Measurements from ENCODE around the gene ZIC1.
A peak's percentile ranks its signal among the peaks of the same experiment; 100 is the strongest.

Gene ZIC1

DNA sequence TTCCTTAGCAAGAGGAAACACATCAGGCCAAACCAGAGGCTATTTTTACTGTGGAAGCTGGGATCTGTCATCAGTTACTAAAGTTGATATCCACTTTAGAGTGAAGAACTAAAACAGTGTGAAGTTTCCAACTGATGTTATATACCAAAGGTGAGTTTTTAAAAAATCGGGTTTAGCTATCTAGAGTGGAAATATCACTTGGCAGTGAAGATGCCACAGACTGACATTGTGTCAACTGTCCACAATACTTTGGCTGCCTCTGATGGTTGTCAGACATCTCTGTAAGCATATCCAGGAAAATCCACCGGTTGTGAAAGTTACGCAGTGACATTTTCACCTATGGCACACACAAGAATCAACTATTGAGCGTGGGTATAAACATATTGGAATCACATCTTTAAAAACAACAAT is 9.2 kb downstream of the ZIC1 start:
- no peak overlapping the region for H4K91ac ChIP-seq (ENCODE audit: low read depth, low read length)
- no peak overlapping the region for H3K23ac ChIP-seq (ENCODE audit: low read length)
- no peak overlapping the region for H3K9ac ChIP-seq (ENCODE audit: low read length)
- peaks cover 12 to 13% of the 10 kb centered on the region in 2 experiments for H3K4me1 ChIP-seq (ENCODE audit: control insufficient read depth in 1 of 2, insufficient read depth in 2 of 2, low read length in 2 of 2)
- no peak overlapping the region for H2AK5ac ChIP-seq (ENCODE audit: low read length)
- H3K27me3 ChIP-seq (ENCODE audit: insufficient read depth, low read length), result peaks cover 68% of the 10 kb centered on the region
- no peak overlapping the region for H2BK12ac ChIP-seq (ENCODE audit: low read length)
- no peak overlapping the region for H3K4me2 ChIP-seq (ENCODE audit: low read length)
- no peaks in the 10 kb centered on the region for H3K79me1 ChIP-seq (ENCODE audit: low read length)
- H2BK5ac ChIP-seq (ENCODE audit: low read depth, low read length, poor library complexity), result no peak overlapping the region
- no peak overlapping the region for H2BK120ac ChIP-seq (ENCODE audit: insufficient read depth, low read length, poor library complexity)
- no peak overlapping the region for H3K4ac ChIP-seq (ENCODE audit: low read depth, low read length)
- peaks cover 7% of the 10 kb centered on the region for H3K9me3 ChIP-seq (ENCODE audit: insufficient read depth, low read depth, low read length)
- no peak overlapping the region for H4K12ac ChIP-seq (ENCODE audit: low read depth, low read length)
- H3K4me3 ChIP-seq (ENCODE audit: low read depth, low read length), result no peak overlapping the region
- DNase-seq, result no peak
- no peaks in the 10 kb centered on the region for H3K79me2 ChIP-seq (ENCODE audit: control insufficient read depth, insufficient read depth, low read length, poor library complexity)
- no peaks in the 10 kb centered on the region for H3K36me3 ChIP-seq (ENCODE audit: control insufficient read depth in 1 of 2, insufficient read depth in 2 of 2, low read length in 2 of 2)
- no peak overlapping the region for H2AFZ ChIP-seq (ENCODE audit: insufficient read depth, low read length, poor library complexity)
- no peak overlapping the region for H3K27ac ChIP-seq (ENCODE audit: low read depth, low read length)
- WGBS (ENCODE audit: extremely low coverage, insufficient coverage, insufficient read length), result no CpG with 5 or more reads among the region's 4 CpGs
- no peak overlapping the region for H4K8ac ChIP-seq (ENCODE audit: low read depth, low read length)
- H3K18ac ChIP-seq (ENCODE audit: low read length), result no peak overlapping the region
- no peak overlapping the region for H3K14ac ChIP-seq (ENCODE audit: low read length)

DNA sequence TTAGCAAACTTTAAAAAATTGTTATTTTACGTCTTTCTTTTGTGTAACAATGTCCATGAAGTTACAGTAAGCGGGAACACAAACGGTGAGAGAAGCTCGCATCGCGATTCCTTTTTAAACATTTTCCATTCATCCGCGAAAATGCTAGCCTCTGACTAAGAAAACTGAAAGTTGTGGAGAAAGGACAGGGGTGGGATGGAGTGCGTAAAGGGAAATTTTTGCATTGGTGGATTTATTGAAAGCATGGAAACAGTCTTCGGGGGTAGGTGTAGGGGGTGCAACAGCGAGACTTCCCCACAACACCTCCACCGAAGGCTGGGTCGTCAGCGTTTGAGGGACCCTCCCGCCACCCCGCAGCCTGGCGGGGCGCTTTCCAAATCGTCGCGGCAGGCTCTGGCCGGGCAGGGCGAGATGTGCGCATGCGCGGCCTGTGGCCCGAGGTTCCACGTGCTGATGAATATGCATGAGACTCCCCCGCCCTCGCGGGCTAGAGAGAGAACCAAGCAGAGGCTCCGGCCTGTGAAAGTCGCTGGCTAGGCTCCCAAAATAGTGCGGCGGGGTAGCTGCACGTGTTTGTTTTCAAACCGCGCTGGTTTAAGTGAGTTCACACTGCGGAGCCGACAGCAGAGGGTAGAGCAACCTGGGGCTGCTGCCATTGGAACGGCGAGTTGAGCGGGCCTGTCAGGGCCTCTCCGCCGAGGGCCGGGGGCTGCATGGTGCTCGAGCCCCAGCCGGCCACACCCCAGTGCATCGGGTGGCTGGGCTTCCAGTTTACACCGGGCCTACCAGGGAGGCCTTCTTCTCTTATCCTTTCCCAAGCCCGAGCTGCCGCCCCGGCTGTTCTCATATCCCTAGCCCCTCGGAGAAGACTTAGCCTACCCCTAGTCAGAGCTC is 9.9 kb downstream of the ZIC1 start:
- Histone ChIP-seq H3K36me3 (ENCODE audit: control insufficient read depth in 1 of 2, insufficient read depth in 2 of 2, low read length in 2 of 2) (no peaks in the 10 kb centered on the region), H3K79me2 (ENCODE audit: control insufficient read depth, insufficient read depth, low read length, poor library complexity) (no peaks in the 10 kb centered on the region), H3K18ac (ENCODE audit: low read length) (no peak overlapping the region), H2BK5ac (ENCODE audit: low read depth, low read length, poor library complexity) (no peak overlapping the region), H3K4me2 (ENCODE audit: low read length) (peak overlapping the region; percentile 86), H3K27me3 (ENCODE audit: insufficient read depth, low read length) (peaks cover 71% of the 10 kb centered on the region), H3K4me1 (ENCODE audit: control insufficient read depth in 1 of 2, insufficient read depth in 2 of 2, low read length in 2 of 2) (peaks cover 12 to 13% of the 10 kb centered on the region in 2 experiments), H4K8ac (ENCODE audit: low read depth, low read length) (no peak overlapping the region), H3K9ac (ENCODE audit: low read length) (no peak overlapping the region), H2BK12ac (ENCODE audit: low read length) (no peak overlapping the region), H3K23ac (ENCODE audit: low read length) (no peak overlapping the region), H3K9me3 (ENCODE audit: insufficient read depth, low read depth, low read length) (peaks cover 6% of the 10 kb centered on the region), H2AK5ac (ENCODE audit: low read length) (no peak overlapping the region), H3K4ac (ENCODE audit: low read depth, low read length) (no peak overlapping the region), H3K79me1 (ENCODE audit: low read length) (no peaks in the 10 kb centered on the region), H2AFZ (ENCODE audit: insufficient read depth, low read length, poor library complexity) (no peak overlapping the region), H3K14ac (ENCODE audit: low read length) (no peak overlapping the region), H4K12ac (ENCODE audit: low read depth, low read length) (no peak overlapping the region), H4K91ac (ENCODE audit: low read depth, low read length) (no peak overlapping the region), H2BK120ac (ENCODE audit: insufficient read depth, low read length, poor library complexity) (no peak overlapping the region), H3K4me3 (ENCODE audit: low read depth, low read length) (peak overlapping the region; percentile 55), H3K27ac (ENCODE audit: low read depth, low read length) (no peak overlapping the region)
- no CpG with 5 or more reads among the region's 54 CpGs for WGBS (ENCODE audit: extremely low coverage, insufficient coverage, insufficient read length)
- peak in 1 of 2 donors; percentile 5 for DNase-seq

DNA sequence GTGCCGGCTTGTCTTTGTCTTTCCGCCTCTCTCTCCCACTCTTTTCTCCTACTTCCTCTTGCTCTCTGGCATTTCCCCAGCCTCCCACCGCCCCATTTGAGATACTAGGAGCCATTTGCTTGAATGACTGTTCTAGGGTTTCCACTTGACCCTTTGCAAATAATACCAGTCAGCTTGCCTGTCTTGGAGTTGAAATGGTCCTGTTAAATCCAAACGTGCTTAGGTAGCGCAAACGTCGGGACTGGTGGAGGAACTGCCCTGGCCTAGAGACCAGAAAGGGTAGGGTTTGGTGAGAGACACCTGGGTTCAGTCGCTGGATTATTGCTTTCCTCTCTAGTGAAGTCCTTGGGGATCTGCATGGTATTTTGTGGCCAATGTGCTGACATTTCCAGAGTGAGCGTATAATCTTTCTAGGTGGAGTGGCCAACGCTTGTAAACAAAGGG is 10.6 kb downstream of the ZIC1 start:
- H3K4me3 ChIP-seq (ENCODE audit: low read depth, low read length), result no peak overlapping the region
- no peak overlapping the region for H3K4me2 ChIP-seq (ENCODE audit: low read length)
- whole genome bisulfite sequencing (ENCODE audit: extremely low coverage, insufficient coverage, insufficient read length), result no CpG with 5 or more reads among the region's 10 CpGs
- H4K12ac ChIP-seq (ENCODE audit: low read depth, low read length), result no peak overlapping the region
- H3K9ac ChIP-seq (ENCODE audit: low read length), result no peak overlapping the region
- no peak overlapping the region for H4K91ac ChIP-seq (ENCODE audit: low read depth, low read length)
- H3K27me3 ChIP-seq (ENCODE audit: insufficient read depth, low read length), result peaks cover 74% of the 10 kb centered on the region
- H3K79me1 ChIP-seq (ENCODE audit: low read length), result no peaks in the 10 kb centered on the region
- H4K8ac ChIP-seq (ENCODE audit: low read depth, low read length), result no peak overlapping the region
- no peak overlapping the region for H3K27ac ChIP-seq (ENCODE audit: low read depth, low read length)
- no peak overlapping the region for H3K14ac ChIP-seq (ENCODE audit: low read length)
- H2BK5ac ChIP-seq (ENCODE audit: low read depth, low read length, poor library complexity), result no peak overlapping the region
- H3K79me2 ChIP-seq (ENCODE audit: control insufficient read depth, insufficient read depth, low read length, poor library complexity), result no peaks in the 10 kb centered on the region
- H3K36me3 ChIP-seq (ENCODE audit: control insufficient read depth in 1 of 2, insufficient read depth in 2 of 2, low read length in 2 of 2), result no peaks in the 10 kb centered on the region
- H2AK5ac ChIP-seq (ENCODE audit: low read length), result no peak overlapping the region
- H2BK120ac ChIP-seq (ENCODE audit: insufficient read depth, low read length, poor library complexity), result no peak overlapping the region
- H2BK12ac ChIP-seq (ENCODE audit: low read length), result no peak overlapping the region
- H3K4ac ChIP-seq (ENCODE audit: low read depth, low read length), result no peak overlapping the region
- peaks cover 6% of the 10 kb centered on the region for H3K9me3 ChIP-seq (ENCODE audit: insufficient read depth, low read depth, low read length)
- no peak for DNase-seq
- H3K4me1 ChIP-seq (ENCODE audit: control insufficient read depth in 1 of 2, insufficient read depth in 2 of 2, low read length in 2 of 2), result peaks cover 12 to 13% of the 10 kb centered on the region in 2 experiments
- no peak overlapping the region for H3K18ac ChIP-seq (ENCODE audit: low read length)
- H3K23ac ChIP-seq (ENCODE audit: low read length), result no peak overlapping the region
- H2AFZ ChIP-seq (ENCODE audit: insufficient read depth, low read length, poor library complexity), result no peak overlapping the region

DNA sequence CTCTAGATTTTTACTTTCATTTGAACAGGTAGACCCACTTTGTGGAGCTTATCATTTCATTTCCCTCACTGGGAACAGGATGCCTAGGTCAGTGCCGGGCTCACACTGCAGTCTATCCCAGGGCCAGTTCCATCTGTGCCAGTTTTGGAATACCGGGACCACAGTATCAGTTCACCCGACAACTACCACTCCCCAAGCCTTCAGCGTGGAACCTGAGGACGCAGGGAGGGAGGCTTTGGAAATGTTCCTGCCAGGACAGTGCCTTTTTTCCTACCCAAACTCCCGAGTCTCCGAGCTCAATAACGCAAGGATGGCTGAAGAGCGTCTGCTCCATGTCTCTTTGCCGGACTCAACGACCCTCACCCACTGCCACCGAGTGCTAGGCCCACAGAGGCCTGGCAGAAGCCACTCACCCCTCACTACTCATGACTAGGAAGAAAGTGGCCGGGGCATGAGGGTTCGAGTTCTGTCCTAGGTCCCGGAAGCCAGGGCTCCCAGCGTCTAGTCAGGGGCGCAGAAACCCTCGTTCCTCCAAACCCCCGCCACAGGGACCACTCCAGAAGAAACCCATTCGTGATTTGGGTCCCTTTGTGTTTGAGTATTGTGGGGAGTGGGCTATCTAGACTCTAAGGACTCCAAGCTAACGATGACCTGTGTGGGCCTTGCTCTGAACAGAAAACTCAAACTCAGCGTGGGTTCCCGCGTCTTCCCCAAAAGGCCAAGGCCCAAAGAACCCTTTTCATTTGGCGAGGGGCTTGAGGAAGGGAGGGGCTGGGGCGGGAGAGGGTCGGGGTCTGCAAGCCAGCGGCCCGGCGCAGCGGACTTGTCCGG is 11.4 kb downstream of the ZIC1 start:
- no peak overlapping the region for H3K4me3 ChIP-seq (ENCODE audit: low read depth, low read length)
- WGBS (ENCODE audit: extremely low coverage, insufficient coverage, insufficient read length), result no CpG with 5 or more reads among the region's 32 CpGs

More for the DNA sequence above, 11.4 kb downstream of the ZIC1 start:
- H3K14ac ChIP-seq (ENCODE audit: low read length), result no peak overlapping the region
- no peak overlapping the region for H3K9ac ChIP-seq (ENCODE audit: low read length)
- no peak overlapping the region for H3K27ac ChIP-seq (ENCODE audit: low read depth, low read length)
- no peak for DNase-seq
- H3K9me3 ChIP-seq (ENCODE audit: insufficient read depth, low read depth, low read length), result peaks cover 4% of the 10 kb centered on the region
- no peak overlapping the region for H3K4ac ChIP-seq (ENCODE audit: low read depth, low read length)
- no peak overlapping the region for H4K12ac ChIP-seq (ENCODE audit: low read depth, low read length)
- no peaks in the 10 kb centered on the region for H3K36me3 ChIP-seq (ENCODE audit: control insufficient read depth in 1 of 2, insufficient read depth in 2 of 2, low read length in 2 of 2)
- H2AFZ ChIP-seq (ENCODE audit: insufficient read depth, low read length, poor library complexity), result no peak overlapping the region
- H2AK5ac ChIP-seq (ENCODE audit: low read length), result no peak overlapping the region
- no peak overlapping the region for H4K8ac ChIP-seq (ENCODE audit: low read depth, low read length)
- peak overlapping the region; percentile 60 for H3K4me2 ChIP-seq (ENCODE audit: low read length)
- H3K23ac ChIP-seq (ENCODE audit: low read length), result no peak overlapping the region
- no peak overlapping the region for H2BK120ac ChIP-seq (ENCODE audit: insufficient read depth, low read length, poor library complexity)
- H3K27me3 ChIP-seq (ENCODE audit: insufficient read depth, low read length), result peaks cover 71% of the 10 kb centered on the region
- H2BK12ac ChIP-seq (ENCODE audit: low read length), result no peak overlapping the region
- H3K79me1 ChIP-seq (ENCODE audit: low read length), result no peaks in the 10 kb centered on the region
- no peak overlapping the region for H3K18ac ChIP-seq (ENCODE audit: low read length)
- H2BK5ac ChIP-seq (ENCODE audit: low read depth, low read length, poor library complexity), result no peak overlapping the region
- H3K79me2 ChIP-seq (ENCODE audit: control insufficient read depth, insufficient read depth, low read length, poor library complexity), result no peaks in the 10 kb centered on the region
- peaks cover 12 to 13% of the 10 kb centered on the region in 2 experiments for H3K4me1 ChIP-seq (ENCODE audit: control insufficient read depth in 1 of 2, insufficient read depth in 2 of 2, low read length in 2 of 2)
- H4K91ac ChIP-seq (ENCODE audit: low read depth, low read length), result no peak overlapping the region
